GM19240 (cell line): ENCODE data around the gene SNHG17.
"Not testable (repeated sequence)": the region's sequence is repeated elsewhere in the genome, so short reads cannot be mapped to it uniquely, and the experiment has no call there.

Experiments
- DNase-seq: peaks from one replicate; pipeline ENCODE4 v3.0.0; 2011; ENCODE audit warnings: low spot score; ENCODE audit not compliant: insufficient read length

SNHG17 gene

DNA sequence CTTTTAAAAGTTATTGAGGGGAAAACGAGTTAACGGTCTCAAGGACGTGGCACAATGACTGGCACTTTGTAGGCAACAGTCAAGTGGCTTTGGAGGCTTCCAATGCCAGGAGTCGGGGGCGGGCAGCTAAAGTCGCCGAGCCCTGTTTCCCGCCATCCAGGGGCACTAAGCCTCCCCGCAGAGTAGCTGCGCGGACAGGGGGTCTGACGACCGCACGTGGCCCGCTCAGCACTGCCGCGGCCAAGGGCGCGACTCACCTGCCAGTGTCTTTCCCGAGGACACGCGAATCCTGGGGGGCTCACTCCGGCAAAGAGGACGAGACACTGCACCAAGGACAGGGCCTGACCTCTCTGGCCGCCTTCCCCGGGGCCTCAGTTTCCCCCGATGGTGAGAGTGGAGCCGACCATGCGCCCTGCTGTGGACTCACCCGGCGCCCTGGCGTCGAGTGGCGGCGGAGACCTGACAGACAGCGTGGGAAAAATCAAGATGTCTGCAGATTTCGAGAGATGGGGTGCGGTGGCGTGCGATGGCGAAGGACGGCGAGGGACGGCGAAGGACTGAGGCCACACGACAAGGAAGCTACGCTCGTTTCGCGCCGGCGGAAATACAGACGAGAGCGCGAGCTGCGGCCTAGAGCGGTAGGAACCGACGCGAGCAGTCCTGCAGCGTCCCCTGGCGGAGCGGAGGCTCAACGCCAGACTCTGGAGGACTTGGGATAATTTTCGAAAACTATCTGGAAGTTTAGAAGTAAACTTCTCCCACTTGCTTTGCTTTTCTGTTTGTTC lies at the start of gene SNHG17:
Gene SNHG17 (minus strand): TSS at position 559 of the 785 bp plus-strand sequence.
- peak; percentile 69 for DNase-seq

DNA sequence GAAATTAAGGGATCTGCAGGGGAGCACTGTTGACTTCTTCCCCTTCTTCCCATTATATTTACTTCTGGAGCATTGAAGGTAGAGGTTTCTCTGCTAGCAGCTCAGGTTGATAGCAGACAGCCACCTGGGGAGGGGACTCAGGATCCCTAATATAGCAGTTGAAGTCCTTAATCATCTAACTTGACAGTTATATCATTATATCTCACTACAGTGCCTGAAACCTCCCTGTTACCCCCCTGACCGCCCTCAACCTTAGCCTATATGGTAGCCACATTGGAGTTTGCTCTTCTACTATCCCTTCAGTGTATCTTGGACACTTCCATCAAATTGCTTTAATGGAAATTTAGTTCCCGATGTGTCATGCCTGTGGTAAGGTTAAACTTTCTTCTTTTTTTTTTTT lies 44.5 kb upstream of the SNHG17 start:
- no peak for DNase-seq

DNA sequence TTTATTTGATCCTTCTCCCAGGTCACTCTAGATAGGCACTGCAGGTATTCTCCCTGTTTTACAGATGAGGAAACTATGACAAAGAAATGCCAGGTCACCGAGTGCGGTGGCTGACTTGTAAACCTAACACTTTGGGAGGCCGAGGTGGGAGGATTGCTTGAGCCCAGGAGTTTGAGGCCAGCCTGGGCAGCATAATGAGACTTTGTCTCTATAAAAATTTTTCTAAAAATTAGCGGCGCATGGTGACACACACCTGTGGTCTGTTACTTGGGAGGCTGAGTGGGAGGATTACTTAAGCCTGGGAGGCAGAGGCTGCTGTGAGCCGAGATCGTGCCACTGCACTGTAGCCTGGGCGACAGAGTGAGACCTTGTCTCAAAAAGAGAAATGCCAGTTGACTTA lies 42.6 kb upstream of the SNHG17 start:
- no peak for DNase-seq

DNA sequence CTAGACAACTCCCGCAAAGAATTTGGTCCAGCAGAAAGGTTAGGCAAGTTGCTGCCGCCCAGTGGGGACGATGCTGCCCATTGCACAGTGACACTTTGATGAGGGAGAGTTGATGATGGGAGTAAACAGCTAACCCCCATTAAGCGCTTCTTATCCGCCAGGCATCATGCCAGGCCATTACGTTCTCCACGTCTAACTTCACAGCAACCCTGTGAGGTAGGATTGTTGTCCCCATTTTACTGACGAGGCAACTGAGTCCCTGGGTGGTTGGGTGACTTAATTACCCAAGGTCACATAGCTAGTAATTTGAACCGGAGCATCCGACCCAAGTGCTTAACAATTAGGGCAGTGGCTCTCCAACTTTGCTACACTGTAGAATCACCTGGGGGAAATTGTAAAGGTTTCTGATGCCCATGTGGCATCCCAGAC lies 38.3 kb upstream of the SNHG17 start:
- no peak for DNase-seq

DNA sequence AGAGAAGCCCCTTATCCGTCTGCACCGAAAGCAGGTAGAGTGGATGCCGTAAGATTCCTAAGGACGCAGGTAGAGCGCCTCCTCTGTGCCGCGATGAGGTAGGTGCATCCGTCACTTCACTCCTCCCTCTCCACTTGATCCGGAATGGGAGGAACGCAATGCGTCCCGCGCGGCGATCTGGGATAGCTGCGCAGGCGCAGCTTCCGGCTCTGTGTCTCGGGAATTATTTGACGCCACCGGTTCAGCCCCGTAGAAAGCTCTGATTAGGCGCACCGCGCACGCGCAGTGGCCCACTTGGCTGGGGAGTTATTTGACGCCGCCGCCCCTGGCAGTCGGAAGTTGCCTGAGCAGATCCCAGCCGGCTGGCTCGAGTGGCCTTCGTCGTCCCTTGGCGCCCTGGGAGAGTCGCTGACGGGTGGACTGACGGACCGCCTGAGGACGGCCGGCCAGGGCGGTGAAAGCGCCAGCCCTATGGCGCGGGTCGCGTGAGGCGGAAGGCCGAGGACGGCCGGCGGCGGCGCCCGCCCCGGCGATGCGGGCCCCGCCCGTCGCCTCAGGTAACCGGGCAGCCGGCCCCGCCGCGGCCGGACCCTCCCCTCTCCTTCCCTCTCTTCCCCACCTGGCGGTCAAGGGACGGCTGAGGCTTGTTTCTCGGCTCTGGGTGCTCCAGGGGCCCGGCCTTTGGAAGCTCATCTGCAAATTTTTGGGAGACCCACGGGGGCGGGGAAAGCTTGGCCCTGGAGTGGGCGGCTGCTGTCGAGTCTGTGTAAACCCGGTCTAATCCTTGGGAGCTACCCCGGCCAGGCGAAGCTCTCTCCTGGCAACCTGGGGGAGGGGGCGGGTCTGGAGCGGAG lies 37.6 kb upstream of the SNHG17 start, which contains the start of gene RALGAPB:
Gene RALGAPB (plus strand): TSS at position 331 of the 854 bp plus-strand sequence. CDS start 15,590 bp downstream, outside the sequence.
- DNase-seq, result peak; percentile 83

DNA sequence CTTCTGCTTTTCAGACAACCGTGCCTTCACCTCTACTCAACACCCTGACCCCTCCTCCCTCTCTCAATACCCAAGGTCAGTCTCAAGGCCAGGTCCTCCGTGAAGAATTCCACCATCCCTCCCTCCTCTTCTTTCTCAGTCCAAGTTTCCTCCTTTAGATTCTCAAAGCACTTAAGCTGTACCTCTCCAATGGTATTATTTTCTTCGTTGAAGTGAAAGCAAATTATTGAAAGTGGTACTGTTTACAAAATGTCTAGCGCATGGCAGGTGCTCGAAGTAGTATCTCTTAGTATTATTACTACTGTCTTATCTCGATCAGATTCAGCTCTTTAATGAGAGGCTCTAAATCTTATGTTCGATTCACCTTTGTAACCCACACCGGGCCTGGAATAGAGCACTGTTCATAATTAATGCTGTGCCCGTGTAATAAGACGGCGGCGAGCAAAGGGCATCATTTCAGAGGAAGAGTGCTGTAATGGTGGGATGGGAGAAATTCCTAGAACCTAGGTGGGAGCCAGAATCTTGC lies 36.9 kb upstream of the SNHG17 start:
- no peak for DNase-seq

DNA sequence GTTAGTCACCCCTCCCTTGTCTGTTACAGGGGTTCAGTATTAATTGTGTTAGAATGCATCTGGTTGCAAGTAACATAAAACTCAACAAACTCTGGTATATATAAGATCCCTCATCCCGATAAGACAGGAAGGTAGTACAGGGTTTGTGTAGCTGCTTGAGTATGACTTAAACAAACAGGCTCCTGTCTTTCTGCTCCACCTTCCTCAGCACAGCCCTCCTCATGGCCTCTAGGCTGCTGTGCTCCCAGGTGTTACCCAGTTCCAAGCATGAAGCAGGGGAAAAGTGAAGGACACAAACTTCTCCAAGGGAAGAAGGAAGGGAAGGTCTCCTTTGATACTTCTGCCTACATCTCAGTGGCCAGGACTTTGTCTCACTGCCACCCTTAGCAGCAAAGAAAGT lies 36.1 kb upstream of the SNHG17 start:
- no peak for DNase-seq

DNA sequence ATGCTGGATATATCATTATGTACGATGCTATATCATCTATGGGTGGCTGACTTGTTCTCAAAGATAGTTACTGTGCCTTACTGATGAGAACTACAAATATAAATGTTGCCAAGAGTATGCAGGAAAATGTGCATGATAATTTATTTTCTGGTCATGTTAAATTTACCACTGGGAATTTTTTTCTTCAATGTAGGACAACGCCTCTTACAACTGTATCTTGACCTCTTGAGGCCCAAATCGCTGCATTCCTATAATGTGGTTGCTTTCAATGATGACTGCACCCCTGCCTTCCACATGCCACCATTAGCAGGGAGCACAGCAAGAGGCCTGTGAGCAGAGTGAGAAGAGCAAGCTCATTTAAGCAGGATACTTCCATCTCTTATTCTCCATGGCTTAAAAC lies 31.9 kb upstream of the SNHG17 start:
- DNase-seq, result no peak

DNA sequence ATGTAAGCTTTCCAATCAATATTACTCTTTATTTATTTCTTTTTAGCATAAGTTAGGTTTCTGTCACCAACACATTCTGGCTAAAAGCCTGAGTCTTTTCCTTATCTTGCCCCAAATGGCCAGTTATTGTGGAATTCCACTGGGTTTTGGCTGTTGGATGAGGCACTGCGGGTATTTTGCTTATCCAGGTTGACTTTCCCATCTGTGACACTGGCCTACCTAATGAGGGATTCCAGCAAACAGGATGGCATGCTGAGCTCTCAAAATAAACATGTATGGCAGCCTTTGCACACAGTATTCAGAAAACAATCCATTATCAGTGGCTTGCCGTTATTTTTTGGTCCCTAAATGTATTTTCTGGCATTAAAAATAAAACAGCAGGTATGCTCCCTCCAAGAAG lies 31.0 kb upstream of the SNHG17 start:
- DNase-seq, result no peak

DNA sequence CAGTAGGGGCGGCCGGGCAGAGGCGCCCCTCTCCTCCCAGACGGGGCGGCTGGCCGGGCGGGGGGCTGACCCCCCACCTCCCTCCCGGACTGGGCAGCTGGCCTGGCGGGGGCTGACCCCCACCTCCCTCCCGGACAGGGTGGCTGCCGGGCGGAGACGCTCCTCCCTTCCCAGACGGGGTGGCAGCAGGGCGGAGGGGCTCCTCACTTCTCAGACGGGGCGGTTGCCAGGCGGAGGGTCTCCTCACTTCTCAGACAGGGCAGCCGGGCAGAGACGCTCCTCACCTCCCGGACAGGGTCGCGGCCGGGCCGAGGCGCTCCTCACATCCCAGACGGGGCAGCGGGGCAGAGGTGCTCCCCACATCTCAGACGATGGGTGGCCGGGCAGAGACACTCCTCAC lies 26.4 kb upstream of the SNHG17 start:
- DNase-seq, result not testable (repeated sequence)

DNA sequence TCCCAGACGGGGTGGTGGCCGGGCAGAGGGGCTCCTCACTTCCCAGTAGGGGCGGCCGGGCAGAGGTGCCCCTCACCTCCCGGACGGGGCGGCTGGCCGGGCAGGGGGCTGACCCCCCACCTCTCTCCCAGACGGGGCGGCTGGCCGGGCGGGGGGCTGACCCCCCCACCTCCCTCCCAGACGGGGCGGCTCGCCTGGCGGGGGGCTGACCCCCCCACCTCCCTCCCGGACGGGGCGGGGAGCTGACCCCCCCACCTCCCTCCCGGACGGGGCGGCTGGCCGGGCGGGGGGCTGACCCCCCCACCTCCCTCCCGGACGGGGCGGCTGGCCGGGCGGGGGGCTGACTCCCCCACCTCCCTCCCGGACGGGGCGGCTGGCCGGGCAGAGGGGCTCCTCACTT lies 26.0 kb upstream of the SNHG17 start:
- not testable (repeated sequence) for DNase-seq

DNA sequence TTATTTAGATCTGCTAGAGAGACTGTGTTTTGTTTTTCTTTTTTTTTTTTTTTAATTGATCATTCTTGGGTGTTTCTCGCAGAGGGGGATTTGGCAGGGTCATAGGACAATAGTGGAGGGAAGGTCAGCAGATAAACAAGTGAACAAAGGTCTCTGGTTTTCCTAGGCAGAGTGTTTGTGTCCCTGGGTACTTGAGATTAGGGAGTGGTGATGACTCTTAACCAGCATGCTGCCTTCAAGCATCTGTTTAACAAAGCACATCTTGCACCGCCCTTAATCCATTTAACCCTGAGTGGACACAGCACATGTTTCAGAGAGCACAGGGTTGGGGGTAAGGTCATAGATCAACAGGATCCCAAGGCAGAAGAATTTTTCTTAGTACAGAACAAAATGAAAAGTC lies 25.5 kb upstream of the SNHG17 start:
- not testable (repeated sequence) for DNase-seq

DNA sequence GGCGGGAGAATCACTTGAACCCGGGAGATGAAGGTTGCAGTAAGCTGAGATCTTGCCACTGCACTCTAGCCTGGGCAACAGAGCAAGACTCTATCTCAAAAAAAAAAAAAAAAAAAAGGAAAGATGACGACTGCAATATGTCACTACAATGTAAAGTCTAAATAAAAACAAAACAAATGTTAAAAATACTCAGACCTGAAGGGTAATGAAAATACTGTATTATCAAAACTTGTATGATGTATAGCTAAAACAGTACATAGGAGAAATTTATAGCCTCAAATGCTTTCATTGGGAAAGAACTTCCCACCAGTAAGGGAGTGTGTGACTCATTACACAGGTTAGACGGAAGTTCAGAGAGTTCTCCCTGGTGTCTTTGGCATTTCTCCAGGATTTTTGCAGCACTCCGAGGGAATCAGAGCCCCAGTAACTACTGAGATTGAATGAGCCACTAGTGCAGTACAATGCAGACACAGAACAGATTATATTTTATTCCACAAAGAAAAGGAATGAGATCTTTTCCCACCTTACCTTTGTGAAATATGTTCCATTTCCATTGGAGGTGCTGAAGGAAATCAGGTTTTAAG lies 25.0 kb upstream of the SNHG17 start:
- no peak for DNase-seq

DNA sequence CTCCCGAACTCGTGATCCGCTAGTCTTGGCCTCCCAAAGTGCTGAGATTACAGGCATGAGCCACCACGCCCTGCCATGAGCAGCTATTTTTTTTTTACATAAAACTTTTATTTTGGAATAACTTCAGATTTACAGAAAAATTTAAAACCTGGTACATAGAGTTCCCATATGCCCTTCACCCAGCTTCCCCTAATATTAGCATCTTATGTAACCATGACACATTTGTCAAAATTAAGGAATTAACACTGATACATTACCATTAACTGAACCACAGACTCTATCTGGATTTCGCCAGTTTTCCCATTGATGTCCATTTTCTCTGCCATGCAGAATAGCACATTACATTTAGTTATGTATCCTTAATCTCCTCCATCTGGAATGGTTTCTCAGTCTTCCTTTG lies 23.2 kb upstream of the SNHG17 start:
- DNase-seq, result no peak

DNA sequence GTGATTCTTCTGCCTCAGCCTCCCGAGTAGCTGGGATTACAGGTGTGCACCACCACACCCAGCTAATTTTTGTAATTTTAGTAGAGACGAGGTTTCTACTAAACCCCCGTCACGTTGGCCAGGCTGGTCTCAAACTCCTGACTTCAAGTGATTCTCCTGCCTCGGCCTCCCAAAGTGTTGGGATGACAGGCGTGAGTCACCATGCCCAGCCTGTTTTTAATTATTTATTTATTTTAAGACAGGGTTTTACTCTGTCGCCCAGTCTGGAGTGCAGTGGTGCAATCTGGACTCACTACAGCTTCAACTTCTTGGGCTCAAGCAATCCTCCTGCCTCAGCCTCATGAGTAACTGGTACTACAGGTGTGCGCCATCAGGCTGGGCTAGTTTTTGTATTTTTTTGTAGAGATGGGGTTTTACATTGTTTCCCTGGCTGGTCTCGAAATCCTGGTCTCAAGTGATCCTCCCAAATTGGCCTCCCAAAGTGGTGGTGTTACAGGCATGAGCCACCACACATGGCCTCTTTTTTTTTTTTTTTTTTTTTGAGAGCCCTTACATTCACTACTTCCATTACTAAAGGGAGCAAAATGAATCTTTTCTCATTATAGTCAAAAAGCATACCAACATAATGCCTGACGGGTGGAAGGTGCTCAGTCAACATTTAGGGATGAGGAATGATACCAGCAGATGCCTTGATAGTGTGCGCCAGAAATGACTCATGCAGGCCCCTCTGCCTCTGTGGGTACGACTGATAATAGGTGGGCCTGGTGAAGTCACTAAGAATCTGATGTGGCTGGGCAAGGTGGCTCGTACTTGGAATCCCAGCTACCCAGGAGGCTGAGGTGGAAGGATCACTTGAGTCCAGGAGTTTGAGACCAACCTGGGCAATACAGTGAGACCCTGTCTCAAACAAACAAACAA lies 19.7 kb upstream of the SNHG17 start:
- DNase-seq, result no peak

DNA sequence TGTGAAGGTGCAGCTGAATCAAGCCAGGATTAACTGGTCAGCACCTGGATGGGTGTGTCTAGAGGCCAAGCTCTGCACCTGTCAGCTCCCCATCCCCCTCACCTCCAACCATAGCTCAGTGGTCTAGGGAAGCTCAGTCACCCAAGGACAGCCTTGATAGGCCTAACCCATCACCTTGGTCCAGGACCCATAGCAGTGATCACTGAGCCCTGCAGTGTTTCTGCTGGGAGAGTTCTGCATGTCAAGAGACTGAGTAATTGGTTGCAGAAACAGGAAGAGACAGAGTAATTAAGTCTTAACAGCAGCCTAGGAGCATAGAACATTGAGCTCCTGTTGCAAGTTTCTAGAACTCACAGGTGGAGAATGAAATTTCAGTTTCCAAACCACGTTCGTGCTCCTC lies 18.8 kb upstream of the SNHG17 start:
- no peak for DNase-seq

DNA sequence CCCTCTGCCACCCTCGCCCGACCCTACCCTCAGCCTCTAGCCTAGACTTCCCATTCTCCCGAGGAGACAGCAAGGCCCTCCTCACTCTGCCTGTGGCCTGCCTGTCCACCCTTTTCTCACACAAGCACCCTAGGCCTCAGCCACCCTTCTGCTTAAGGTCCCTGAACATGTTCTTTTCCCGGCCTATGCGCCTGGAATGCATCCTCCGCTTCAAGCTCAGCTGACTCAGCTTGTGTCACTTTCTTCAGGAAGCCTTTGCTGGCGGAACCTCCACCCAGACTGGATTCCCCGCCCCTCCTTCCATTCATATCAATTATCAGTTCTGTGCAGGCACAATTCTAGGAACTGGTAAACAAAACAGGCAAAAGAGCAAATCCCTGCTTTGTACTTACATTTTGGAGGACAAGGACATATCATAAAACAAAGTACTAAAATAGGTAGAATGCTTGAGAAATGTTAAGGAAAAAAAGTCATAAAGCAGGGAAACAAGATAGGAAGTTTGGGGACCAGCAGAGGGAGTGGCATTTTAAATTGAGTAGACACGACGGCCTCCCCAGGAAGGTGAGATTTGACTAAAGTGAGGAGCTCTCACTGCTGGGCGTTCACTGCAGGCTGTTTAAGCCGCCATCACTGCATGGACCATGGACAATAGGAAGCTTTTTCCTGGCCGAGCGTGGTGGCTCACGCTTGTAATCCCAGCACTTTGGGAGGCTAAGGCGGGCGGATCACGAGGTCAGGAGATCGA lies 17.9 kb upstream of the SNHG17 start:
- DNase-seq, result no peak

DNA sequence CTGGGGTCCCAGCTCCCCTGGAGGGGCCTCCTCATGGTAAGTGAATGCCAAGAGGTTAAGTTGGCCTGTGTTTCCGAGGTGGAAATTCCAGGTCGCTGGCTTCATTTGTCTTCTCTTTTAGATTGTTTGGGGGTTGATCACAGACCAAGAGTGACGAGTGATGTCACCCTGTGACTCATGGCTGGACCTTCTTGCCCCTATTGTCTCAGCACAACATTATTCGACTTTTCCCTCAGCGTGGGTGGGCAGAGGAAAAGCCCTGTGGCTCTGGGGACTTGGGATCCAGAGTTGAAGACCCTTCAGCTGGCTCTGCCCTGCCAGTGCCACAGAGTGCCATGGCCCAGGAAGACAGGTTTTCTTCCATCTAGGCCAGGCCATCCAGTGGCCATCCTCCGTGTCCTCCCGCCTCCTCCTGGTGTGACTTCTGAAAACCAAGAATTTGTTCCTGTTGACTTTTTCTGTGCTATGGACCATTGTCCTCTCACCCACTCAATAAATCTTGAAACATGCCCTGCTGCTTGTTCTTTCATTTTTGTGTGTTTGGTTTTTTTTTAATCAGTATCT lies 15.4 kb upstream of the SNHG17 start:
- DNase-seq, result no peak

DNA sequence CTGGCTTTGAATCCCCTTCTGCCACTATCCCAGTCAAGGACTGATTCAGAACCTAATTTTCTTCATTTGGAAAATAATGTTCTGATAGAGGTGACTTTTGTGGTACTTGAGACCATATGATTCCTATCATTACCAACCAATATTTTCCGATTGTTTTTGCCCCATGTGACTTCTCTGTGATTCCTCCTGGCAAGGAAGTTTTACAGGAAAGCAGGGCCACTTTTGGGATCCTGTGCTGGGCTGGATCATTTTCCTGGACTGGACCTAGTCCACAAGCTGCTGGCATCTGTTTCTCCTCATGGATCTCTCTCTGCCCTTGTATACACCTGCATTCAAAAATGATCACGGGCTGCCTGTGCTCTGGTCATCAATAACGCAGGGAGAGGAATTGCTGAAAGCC lies 13.9 kb upstream of the SNHG17 start:
- no peak for DNase-seq
